Stimulated activated CD8-positive, alpha-beta memory T cell treated with anti-CD3 and anti-CD28 coated beads, Interleukin-7, amount 100 ng/mL, for 4 hours (primary cell): ENCODE results near the gene CLDN6.

Experiments
- DNase-seq, 2 donors: peaks; one replicate each; pipeline ENCODE4 v3.0.0-alpha.2; 2020; ENCODE audit warnings: low read depth in 2 of 2

The CLDN6 gene

DNA sequence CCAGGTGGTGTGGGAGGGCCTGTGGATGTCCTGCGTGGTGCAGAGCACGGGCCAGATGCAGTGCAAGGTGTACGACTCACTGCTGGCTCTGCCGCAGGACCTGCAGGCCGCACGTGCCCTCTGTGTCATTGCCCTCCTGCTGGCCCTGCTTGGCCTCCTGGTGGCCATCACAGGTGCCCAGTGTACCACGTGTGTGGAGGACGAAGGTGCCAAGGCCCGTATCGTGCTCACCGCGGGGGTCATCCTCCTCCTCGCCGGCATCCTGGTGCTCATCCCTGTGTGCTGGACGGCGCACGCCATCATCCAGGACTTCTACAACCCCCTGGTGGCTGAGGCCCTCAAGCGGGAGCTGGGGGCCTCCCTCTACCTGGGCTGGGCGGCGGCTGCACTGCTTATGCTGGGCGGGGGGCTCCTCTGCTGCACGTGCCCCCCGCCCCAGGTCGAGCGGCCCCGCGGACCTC, 4.5 kb downstream of the CLDN6 start:
- DNase-seq, result no peak

DNA sequence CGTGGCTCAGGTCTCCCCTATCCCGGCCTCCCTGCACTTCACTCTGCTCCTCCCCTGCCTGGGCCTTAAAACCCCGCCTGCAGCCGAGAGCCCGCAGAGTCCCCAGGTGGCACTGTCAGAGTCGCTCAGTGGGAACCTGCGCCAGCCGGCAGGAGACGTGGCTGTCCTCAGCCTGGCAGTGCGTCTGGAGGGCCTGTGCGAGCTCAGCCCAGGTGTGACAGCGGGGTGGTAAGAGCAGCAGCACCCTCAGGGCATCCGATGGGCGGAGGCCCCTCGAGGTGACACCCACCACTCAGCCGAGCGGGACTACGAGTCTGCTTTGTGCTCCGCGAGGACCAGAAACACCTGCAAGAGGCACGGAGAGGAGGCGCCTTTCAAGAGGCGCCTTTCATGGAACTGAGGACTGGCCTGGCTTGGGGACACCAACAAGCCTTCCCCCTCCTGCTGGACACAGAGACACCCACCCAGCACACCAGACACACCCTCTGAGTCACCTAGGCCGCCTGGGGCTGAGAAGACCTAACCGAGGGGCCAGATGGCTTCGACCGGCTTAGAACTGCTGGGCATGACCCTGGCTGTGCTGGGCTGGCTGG, 5.1 kb downstream of the CLDN6 start, which contains the start of gene CLDN9:
TSS of gene CLDN9 (plus strand) at position 96 of the 593 bp plus-strand sequence. CDS start at position 536, 440 bp downstream.
- DNase-seq, result no peak

DNA sequence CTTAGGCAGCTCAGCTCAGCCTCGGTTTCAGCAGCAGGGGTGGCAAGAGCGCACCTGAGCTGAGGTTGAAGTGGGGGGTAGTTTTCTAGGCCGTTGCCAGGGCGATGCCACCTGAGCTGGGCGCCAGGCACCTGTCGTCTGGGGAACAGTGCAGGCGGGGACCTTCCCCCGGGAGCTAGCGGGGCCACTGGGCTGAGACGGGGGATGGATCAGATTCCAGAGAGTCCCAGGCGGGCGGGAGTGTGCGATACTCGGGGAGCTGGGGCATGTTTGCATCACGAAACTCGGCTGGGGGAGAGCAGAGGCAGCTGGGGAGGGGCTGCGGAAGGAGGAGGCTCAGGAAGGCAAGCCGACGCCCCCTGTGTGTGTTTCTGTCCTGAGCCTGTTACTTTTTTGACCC, 5.7 kb downstream of the CLDN6 start:
- no peak for DNase-seq

DNA sequence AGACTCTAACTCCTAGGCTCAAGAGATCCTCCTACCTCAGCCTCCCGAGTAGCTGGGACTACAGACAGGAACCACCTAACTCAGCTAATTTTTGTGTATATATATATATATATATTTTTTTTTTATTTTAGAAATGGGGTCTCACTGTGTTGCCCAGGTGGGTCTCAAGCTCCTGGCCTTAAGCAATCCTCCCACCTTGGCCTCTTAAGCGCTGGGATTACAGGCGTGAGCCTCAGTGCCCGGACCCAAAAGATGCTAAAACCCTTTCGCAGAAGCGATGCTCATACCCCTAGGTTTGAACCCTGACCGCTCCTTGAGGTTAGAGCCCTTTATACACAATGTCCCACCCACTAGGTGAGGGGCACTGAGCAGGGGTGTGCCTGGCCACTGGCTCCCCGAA, 7.5 kb downstream of the CLDN6 start:
- DNase-seq, result no peak

DNA sequence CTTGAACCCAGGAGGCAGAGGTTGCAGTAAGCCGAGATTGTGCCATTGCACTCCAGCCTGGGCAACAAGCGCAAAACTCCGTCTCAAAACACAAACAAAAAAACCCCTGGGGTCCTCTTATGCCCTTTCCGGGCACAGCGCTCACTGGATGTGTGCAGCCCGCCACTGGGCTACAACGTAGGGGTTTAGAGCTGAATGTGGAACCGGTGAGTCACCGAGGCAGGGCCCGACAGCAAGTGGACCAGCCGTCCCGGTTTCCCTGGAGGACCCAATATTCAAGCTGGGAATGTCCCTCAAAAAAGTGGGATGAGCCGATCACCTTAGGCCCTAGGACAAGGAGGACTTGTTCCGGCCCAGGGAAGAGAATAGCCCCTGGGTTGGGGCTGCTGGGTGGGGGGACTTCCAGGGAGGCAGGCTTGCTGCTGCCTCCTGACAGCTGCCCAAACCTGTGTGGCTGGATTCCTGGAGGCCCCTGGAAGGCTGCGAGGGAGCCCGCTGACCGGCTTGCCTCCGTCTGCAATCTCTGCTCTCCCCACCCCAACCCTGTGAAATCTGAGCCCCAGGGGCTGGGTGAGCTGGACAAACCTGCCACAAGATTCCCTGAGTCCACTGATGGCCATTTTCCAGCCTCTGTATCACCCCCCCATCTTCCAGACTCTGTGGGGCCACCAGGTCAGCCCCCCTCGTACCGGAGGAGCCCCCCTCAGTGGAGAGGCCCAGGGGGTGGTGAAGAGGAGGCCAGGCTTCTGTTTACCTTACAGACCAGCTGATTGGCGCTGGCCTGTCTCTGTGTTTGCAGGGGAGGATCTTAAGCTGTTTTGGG, 8.2 kb downstream of the CLDN6 start:
- DNase-seq, result no peak

DNA sequence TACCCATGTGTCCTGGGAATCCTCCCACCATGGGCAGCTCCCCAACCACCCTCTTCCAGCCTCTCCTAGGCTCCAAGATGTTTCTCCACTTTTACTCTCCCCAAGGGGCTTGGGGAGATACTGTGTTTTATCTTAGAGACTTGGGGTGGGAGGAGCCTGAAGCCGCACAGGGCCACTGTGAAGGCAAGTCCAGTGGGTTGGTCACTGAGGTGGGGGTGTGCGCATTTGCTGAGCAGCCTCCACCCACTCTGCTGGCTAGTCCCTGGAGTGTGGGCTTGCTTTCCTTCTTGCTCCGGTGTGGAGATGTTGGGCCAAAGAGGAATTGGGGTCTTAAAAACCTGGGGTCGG, 9.3 kb downstream of the CLDN6 start:
- no peak for DNase-seq

DNA sequence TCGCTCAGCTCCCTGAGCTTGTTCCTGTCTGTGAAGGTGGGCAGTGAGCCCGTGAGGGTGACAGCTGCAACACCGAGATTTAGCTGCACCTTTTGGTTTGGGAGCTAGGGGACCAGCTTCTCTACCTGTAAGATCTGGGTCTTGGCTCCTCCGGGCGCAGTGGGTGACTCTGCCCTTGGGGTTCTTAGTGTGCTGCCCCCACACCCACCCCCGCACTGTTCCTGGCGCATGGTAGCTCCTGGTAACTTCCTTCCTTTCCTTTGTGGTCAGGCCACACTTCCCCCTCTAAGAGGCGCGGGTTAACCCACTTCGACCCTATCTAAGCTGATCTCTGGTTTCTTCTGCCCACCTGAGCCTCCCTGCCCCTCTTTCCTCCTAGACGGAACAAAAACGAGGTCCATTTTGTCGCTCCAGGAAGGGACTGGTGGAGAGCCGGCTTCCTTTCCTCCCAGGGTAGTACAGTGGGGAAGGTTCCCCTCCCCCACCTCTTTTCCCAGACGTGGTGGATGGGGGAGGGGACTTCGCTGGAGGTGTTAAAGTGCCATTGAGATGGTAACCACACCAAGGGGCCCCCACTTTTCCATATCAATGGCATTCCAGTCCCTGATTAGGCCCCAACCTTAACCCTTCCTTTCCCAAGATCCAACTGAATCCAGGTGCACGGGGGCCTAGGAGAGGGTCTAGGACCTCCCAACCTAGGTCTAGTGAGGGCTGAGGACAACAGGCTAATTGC, 9.9 kb downstream of the CLDN6 start:
- DNase-seq, result peak in 1 of 2 donors; percentile 37

DNA sequence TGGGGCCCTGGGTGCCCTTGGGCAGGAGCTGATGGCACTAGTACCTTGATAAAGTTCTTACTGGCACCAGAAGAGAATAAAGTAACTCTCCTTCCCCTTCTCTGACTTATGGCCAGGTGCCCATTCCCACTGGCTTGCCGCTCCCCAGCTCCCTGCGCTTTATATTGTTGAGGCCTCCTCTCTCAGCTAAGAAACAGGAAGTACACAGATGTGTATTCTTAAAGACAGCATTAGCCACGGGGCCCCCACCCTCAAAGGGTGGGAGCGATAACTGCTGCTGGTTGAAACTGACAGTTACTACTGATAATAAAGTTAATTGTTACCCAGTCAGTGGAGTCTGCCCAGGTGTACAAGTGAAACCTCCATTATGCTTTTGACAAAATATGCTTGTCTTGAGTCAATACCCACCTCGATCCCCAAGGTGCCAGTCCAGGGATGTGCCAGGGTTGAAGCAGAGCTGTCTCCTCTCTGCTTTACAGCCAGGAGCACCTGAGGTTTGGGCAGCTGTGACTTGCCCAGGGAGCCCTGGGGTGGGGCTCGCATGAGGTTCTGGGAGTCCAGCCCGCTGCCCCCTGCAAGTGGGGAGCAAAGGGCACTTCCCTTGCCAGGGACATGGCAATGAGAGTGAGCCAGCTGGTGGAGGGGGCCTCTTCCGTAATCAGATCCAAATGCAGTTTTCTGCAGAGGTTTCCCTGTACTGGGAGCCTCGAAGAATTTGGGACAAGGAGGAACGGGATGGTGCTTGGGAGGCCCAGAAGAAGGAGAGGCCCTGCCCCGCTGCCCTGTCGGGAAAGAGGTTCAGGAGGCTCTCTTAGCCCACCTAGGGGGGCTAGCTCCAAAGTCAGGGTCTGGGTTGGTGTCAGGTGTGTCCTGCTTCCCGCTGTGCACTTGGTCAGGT, 10.7 kb downstream of the CLDN6 start:
- no peak for DNase-seq

DNA sequence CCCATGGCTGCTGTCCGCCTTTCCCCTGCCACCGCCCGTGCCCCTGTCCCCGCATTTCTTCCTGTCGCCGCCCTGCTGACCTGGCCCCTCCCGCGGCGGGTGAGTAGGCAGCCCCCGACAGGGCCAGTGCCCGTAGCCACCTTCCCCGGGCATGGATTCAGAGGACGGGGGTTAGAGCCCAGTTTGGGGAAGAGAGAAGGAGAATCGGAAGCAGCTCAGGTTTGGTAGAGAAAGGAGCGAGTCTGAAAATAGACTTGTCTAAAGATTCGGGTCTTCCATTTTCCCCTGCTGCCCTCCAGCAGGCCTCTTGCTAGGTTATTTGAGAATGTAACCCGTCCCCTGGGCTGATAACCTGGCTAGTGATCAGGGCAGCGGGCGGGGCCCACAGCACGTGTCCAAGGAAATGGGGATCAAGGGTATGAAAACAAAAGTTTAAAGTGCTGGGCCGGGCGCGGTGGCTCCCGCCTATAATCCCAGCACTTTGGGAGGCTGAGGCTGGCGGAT, 13.2 kb downstream of the CLDN6 start:
- no peak for DNase-seq

DNA sequence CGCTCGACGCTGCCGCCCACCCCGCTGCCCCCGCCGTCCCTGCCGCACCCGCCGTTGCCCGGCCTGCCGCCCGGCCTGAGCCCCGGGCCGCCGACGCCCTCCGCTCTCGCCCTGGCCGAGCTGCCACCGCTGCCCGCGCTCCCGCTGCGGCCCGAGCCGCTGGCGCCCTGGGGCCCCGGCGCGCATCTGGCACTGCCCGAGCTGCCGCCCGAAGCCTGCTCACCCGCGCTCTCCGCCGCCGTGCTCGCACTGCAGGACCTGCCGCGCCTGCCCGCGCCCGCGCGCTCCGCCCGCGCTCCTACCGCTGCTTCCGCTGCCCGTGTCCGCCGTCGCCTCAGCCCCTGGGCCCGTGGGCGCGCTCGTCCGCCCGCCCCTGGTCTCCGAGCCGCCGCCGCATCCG, 13.7 kb downstream of the CLDN6 start:
- no peak for DNase-seq

DNA sequence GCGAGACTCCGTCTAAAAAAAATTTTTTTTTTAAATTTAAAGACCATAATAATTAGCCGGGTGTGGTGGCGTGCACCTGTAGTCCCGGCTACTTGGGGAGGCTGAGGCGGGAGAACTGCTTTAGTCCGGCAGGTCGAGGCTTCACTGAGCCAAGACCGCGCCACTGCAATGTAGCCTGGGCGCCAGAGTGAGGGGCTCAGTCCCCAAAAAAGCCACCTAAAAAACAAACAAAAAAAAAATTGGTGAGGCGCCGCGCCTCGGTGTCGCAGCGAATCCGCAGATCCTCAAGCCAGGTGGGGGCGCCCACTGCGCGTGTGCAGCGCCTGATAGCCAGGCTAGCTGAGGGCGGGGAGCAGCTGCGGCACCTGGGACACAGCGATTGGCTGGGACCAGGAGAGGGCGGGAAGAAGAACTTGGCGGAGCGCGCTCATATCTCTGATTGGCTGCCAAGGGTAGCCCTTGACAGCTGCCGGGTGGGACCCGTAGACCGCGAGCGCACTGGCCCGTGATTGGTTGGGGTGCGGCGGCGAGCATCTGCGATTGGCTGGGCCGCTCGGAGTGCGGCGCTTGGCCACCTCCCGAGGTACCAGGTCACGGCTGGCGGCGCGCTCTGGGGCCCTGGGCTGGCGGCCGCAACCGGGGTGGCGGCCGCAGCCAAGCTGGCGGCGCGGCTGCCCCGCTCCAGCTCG, 14.3 kb downstream of the CLDN6 start:
- peak; percentile 93 to 95 for DNase-seq

DNA sequence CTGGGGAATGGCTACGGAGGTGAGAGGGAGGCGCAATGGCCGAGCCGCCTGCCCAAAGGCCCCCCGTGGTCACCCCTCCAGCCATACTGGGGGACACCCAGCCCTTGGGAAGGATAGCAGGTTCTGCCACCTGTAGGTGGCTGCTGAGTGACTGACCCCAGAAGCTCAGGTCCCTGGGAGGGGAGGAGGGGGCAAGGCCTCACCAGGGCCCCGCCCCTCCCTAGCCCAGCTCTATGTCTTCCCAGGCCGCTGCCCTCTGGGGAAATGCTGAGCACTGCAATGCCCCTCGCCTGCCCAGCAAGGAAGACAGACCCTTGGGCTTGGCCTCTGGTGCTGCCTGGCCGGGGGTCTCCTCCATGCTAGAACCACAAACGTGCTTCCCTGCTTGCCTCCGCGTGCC, 16.7 kb downstream of the CLDN6 start:
- DNase-seq, result no peak

DNA sequence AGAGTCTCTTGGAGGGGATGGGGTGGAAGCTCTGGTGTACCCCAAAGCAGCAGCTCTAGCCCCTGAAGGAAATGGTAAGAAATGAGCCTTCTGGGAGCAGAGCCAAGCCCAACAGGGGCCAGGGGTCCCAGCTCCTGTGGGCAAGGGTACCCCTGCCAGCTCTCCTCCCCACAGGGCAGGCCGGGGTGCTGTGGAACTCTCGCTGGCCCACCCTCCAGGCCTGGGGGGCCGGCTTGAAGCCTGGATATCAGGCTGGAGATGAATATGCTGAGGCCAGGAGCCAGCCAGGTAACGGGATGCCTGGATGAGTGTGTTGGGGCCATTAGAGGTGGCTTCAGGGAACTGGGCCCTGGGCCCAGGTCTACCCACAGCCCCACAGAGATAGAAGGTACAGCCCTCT, 17.4 kb downstream of the CLDN6 start:
- DNase-seq, result no peak

DNA sequence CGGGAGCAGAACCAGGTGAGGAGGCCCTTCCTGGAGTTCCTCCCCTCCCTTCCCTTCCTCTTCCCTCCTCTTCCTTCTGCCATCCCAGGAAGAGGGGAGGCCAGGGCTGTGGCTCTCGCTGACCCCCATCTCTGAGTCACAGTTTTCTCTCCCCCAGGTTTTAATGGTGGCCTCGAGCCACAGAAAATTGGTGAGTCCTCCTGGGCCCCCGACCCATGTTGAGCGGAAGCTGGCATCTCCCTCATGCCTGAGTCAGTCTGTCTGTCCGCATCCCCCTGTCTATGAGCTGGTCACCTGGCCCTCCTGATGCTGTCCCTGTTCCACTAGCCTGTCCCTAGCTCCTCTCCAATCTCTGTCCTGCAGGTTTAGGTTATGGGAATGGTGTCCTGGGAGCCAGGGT, 18.1 kb downstream of the CLDN6 start:
- DNase-seq, result no peak

DNA sequence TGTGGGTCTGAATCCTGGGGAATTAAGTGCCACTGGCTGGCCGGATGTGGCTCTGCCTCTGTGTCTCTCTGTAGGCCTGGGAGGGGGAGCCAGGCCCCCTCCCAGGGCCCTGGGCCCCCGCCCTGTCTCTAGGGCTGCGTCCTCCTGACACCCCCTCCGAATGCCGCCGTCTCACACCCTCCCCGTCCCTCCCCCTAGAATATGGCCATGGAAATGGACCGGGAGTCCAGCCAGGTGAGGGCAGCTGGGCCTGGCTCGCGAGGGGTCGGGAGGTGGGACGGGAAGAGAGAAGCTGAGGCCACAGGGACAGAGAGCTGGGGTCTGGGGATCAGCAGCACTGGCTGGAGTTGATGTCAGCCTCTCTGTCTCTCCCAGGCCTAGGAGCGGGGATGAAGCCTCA, 21.7 kb downstream of the CLDN6 start:
- DNase-seq, result no peak

DNA sequence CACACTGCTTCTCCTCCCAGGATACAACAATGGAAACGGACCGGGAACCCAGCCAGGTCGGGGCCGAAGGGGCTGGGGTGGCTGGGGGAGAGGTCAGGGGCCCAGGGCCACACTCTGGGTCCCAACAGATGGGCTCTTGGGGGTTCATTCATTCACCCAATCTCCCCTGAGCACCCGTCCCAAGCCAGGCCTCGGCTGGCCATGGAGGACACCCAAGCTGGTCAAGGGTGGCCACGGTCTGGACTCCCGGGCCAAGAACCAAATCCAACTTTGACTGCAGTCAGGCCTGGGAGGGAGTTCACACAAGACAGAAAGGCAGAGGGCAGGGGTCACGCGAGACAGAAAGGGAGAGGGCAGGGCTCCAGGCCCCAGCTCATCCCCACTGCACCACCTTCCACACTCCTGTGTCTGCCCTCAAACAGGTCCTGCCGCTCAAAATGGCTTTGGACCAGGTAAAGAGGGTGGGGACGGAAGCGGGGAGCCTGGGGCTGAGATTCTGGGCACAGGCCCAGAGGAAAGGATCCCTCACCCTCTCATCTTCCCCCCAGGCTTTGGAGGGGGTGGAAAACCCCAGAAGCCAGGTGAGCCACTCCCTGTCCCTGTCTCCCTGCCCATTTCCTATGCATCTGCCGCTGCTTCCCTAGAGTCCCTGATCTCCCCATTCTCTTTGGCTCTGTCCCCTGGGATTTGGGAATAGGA, 25.5 kb downstream of the CLDN6 start:
- no peak for DNase-seq

DNA sequence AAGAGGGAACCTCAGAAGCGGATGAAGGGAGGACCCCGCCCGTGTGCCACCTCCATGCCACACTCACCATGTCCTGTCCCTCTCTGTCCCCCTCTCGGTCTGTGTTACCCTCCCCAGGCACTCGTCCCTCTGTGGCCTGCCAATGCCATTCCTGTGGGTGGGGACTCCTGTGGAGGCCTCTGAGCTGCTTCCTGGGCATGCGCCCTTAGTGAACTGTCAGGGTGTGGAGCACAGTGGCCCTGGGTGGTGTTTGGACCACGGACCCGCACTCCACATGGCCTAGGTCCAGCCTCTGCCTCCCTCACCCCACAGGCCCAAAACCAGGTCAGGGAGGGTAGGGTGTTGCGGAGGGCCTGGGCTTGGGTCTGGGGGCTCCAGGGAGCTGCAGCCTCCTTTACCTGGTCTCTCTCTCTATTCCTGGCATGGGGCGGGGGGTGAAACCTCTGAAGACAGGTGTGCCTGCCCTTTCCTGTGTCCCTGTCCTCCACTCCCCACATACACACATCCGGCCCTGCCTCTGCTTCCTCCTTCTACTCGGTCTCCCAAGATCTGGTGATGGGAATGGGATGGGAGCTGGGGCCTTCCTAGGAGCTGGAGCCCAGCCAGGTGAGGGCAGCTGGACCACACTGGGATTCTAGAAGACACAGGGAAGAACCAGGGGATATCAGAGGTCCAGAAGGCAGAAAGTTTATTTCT, 26.3 kb downstream of the CLDN6 start:
- no peak for DNase-seq

DNA sequence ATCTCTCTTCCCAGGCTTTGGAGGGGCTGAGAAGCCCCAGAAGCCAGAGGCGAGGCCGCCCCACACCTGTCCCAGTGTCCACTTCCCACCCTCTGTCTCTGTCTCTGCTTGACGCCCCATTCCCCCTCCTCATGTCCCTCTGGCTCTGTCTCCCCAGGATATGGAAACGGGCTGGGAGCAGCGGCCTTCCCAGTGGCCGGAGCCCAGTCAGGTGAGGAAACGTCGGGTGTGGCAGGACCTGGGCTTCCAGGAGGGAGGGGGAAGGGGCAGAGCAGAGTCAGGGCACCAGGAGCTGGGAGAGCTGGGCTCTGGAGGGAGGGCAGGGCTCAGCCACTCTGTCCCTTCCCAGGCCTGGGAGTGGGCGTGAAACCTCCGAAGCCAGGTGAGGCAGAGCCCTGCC, 27.1 kb downstream of the CLDN6 start:
- no peak for DNase-seq

DNA sequence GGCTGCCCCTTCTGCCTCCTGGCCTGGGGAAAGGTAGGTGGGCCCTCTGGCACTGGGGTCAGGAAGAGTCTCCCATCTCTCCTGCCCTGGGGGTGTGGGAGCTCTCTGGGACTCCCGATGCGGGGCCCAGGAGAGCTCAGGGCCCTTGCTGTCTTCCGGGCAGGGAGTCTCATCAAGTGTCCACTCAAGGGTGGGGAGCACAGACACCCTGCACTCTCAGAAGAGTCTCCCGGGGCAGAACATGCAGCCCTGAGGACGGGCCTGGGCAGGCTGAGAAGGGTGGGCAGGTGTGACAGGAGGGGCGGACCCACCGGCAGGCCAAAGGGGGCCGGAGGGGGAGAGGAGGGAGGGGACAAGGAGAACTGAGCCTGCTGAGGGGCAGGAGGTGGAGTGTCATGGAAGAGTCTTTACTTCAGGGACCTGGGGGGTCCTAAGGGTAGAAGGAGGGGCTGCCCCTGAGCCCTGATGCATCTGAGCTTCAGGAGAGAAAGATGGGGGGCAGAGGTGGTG, 29.3 kb downstream of the CLDN6 start:
- DNase-seq, result no peak

DNA sequence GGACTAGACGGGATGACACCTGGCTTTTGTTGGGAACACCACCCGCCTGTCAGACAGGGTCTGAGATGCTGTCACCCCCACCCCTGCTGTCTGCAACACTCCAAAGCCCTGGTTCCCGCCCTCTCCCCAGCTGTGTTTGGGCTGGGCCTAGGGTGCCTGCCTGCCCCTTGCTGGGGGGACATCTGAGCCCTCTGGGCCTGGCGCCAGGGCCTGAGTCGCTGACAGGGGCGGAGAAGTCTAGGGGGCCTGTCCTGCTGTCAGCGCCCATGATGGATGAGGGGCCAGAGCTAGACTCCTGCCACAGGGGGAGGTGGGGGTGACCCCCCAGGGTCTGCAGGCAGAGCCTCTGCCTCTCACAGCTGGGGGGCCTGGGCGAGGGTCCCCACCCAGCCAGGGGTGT, 30.1 kb downstream of the CLDN6 start:
- no peak for DNase-seq
